Ovary (tissue), 3 donors: ENCODE results near the gene NSMCE3.

Experiments
- CTCF ChIP-seq, 3 donors: fragments of 450-650 bp in 2 of 3; fragments of 200-600 bp in 1 of 3; IDR thresholded peaks; one replicate each; pipeline versions ENCODE4 v1.5.1 to v1.8.0; 2016 to 2022; ENCODE audit warnings: antibody characterized with exemption in 3 of 3, mild to moderate bottlenecking in 1 of 3
- EP300 ChIP-seq: sonication (generic); formaldehyde crosslinking; IDR thresholded peaks from one replicate; pipeline ENCODE4 v1.6.1; 2017; ENCODE audit warnings: antibody characterized with exemption
- donor health status: DM: no; HTN: no; CAD: no.

DNA sequence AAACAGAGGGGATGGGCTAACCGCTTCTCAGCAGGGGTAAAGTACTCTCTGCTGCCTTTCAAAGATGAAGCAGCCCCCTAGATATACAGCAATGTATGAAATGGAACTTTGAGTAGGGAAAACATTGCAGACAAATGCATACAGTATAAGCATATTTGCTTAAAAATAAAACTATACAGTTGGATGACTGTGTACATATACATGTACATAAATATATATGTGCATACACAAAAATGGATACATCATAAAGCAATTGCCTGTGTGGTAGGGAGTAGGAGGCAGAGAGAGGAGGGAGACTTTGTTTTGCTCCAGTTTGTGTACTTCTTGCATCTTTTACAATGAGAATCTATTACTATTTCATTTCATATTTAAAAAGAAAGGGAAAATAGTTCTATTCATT, 28.4 kb downstream of the NSMCE3 start:
- no peak for TF ChIP-seq EP300
- no peak for TF ChIP-seq CTCF (IDR thresholded peaks at IDR 0.05)
